ENCODE measurements around the gene KDM4B. TPM values are rescaled to one million over a fixed set of nuclear protein-coding genes. Genes with fewer than 3 reads are reported as not detected.

The KDM4B gene
- total RNA-seq, 1 donor from 2014 or later, result 49.2 TPM

DNA sequence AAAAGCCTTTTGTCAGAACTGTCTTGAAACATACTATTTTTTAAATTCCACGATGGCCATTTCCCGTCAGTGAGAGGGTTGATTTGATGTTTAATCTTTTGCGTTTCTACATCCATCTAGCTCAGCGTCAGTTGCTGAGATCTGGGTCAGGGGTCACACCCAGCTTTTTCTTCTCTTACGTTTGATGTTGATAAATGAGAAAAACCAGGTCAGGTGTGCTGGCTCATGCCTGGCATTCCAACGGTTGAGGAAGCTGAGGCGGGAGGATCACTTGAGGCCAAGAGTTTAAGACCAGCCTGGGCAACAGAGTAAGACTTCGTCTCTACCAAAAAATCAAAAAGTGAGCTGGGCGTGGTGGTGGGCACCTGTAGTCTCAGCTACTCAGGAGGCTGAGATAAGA lies 202.8 kb downstream of the KDM4B start:
- intact Hi-C loops (cut with micrococcal nuclease), result no loop called here
- no peak for DNase-seq
- no peak overlapping the region for H3K27ac Mint-ChIP-seq
- H3K9me3 Mint-ChIP-seq, result no peaks in the 10 kb centered on the region
- H3K4me3 Mint-ChIP-seq, result no peak overlapping the region
- H3K4me1 Mint-ChIP-seq, result no peaks in the 10 kb centered on the region
- no peaks in the 10 kb centered on the region for H3K27me3 Mint-ChIP-seq
- no peaks in the 10 kb centered on the region for H3K36me3 Mint-ChIP-seq (ENCODE audit: low read depth)

DNA sequence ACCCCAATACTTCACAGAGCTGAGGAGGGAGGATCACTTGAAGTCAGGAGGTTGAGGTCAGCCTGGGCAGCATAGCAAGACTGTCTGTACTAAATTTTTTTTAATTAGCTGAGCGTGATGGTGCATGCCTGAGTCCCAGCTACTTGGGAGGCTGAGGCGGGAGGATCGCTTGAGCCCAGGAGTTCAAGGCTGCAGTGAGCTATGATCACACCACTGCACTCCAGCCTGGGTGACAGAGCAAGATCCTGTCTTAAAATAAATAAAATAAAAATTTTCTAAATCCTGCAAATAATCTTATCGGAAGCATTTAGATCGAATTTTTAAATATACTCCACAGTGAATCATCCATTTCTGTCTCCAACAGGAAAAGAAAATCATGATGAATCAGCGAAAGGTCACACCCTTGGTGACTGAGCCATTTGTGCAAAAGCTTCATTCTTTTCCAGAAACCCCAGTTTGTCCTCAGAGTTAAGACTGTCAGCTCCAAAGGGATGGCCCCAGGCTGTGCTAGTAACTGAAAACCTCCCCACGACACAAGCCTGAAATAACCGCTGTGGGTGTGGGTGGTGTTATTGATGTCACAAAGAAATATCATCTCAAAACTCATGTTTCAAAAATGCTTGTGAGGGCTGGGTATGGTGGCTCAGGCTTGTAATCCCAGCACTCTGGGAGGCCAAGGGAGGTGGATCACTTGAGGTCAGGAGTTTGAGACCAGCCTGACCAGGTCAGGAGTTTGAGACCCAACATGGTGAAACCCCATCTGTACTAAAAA lies 204.1 kb downstream of the KDM4B start:
- Mint-ChIP-seq H3K27me3 (no peaks in the 10 kb centered on the region), H3K4me3 (no peak overlapping the region), H3K4me1 (no peaks in the 10 kb centered on the region), H3K9me3 (no peaks in the 10 kb centered on the region), H3K27ac (no peak overlapping the region), H3K36me3 (ENCODE audit: low read depth) (no peaks in the 10 kb centered on the region)
- intact Hi-C loops (cut with micrococcal nuclease), result no loop called here
- DNase-seq, result no peak

DNA sequence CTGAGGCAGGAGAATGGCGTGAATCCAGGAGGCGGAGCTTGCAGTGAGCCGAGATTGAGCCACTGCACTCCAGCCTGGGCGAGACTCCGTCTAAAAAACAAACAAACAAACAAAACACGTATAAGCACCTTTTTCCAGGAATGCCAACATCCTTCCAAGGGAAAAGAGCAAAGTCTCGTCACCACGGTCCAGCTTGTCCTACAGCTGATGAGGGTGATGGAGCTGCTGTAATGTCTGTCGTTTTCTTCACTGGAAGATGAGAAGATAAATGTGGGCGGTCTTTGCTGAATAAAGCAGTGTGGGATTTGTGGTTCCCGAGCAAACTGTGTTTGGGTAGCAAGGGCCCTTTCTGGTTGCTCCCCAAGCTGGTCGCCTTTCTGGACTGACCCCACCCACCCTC lies 205.1 kb downstream of the KDM4B start:
- no peak overlapping the region for H3K27ac Mint-ChIP-seq
- no peaks in the 10 kb centered on the region for H3K9me3 Mint-ChIP-seq
- no peaks in the 10 kb centered on the region for H3K36me3 Mint-ChIP-seq (ENCODE audit: low read depth)
- DNase-seq, result no peak
- intact Hi-C loops (cut with micrococcal nuclease), result no loop called here
- H3K4me3 Mint-ChIP-seq, result no peak overlapping the region
- H3K4me1 Mint-ChIP-seq, result no peaks in the 10 kb centered on the region
- no peaks in the 10 kb centered on the region for H3K27me3 Mint-ChIP-seq

DNA sequence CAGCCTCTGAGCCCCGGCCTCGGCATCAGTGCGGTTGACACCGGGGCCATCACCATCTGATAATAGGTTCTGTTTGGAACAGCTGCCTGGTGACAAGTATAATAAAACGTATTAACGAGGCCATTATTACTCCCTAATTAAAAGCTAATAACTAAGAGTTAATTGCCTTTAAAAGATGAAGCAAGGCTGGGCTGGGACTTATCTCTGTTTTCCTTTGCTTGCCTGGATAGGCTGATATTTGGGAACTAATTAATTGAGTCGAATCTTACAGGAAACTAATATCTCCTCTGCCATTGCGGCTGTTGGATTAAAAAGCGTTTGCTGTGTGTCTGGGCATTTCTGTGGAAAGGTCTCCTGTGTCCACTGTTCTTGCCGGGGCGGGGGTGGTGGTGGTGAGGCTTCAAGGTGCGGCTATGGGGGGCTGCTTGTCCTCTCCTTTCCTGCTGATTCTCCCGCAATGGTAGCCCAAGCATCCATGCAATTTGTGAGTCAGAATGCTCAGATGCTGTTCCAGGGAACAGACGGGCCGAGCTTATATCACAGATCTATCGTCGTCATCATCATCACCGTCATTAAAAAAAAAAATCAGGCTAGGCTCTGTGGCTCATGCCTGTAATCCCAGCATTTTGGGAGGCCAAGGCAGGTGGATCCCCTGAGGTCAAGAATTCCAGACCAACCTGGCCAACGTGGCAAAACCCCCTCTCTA lies 209.0 kb downstream of the KDM4B start:
- Mint-ChIP-seq H3K9me3 (no peaks in the 10 kb centered on the region), H3K36me3 (ENCODE audit: low read depth) (no peaks in the 10 kb centered on the region), H3K27me3 (no peaks in the 10 kb centered on the region), H3K4me3 (no peak overlapping the region), H3K27ac (no peak overlapping the region), H3K4me1 (no peaks in the 10 kb centered on the region)
- no peak for DNase-seq
- intact Hi-C loops (cut with micrococcal nuclease), result no loop called here

DNA sequence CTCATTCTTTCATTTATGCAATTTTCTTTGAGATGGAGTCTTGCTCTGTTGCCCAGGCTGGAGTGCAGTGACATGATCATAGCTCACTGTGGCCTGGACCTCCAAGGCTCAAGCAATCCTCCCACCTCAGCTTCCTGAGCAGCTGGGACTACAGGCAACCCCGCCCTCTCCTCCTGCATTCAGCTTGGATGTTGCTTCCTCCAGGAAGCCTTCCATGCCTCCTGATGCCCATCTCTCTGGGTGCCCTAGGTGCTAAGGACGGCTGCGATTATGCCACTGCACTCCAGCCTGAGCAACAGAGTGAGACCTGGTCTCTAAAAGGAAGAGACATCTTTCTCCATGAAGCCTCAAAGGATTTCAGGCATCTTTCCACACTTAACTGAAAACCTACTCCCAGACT lies 209.9 kb downstream of the KDM4B start:
- no peaks in the 10 kb centered on the region for H3K9me3 Mint-ChIP-seq
- H3K36me3 Mint-ChIP-seq (ENCODE audit: low read depth), result no peaks in the 10 kb centered on the region
- DNase-seq, result no peak

DNA sequence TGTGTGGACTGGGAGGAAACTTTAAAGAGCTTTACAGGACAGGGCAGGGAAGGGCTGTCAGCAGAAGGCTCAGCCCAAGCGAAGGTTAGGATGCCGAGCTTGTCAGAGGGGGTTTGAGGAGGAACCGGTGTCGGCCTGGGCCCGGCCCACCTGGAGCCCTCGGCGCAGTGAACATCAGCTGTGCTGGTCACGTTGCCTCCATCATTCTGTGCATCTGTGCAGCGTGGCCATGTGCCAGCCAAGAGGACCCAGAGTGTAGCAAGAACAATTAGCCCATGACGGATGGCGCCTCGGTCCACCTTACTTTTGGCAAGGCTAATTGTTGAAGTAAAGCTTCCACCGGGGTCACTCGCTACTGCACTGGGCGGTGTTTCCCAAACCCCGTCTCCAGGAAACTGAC lies 210.3 kb downstream of the KDM4B start:
- no peak for DNase-seq
- H3K36me3 Mint-ChIP-seq (ENCODE audit: low read depth), result no peaks in the 10 kb centered on the region
- H3K27ac Mint-ChIP-seq, result no peak overlapping the region
- no peaks in the 10 kb centered on the region for H3K4me1 Mint-ChIP-seq
- intact Hi-C loops (cut with micrococcal nuclease), result no loop called here
- H3K27me3 Mint-ChIP-seq, result no peaks in the 10 kb centered on the region
- H3K4me3 Mint-ChIP-seq, result no peak overlapping the region
- no peaks in the 10 kb centered on the region for H3K9me3 Mint-ChIP-seq

More for the DNA sequence above, 209.9 kb downstream of the KDM4B start:
- Mint-ChIP-seq H3K4me3 (no peak overlapping the region), H3K27me3 (no peaks in the 10 kb centered on the region), H3K4me1 (no peaks in the 10 kb centered on the region), H3K27ac (no peak overlapping the region)
- intact Hi-C loops (cut with micrococcal nuclease), result no loop called here

DNA sequence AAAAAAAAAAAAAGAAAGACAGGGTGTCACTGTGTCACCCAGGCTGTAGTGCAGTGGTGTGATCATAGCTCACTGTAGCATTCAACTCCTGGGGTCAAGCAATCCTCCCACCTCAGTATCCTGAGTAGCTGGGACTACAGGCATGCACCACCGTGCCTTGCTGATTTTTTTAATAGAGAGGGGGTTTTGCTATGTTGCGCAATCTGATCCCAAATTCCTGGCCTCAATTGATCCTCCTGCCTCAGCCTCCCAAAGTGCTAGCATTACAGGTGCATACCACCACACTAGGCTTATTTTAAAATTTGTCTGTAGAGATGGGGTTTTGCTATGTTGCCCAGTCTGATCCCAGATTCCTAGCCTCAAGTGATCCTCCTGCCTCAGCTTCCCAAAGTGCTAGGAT lies 212.4 kb downstream of the KDM4B start:
- intact Hi-C loops (cut with micrococcal nuclease), result no loop called here
- Mint-ChIP-seq H3K4me1 (no peaks in the 10 kb centered on the region), H3K9me3 (no peaks in the 10 kb centered on the region), H3K36me3 (ENCODE audit: low read depth) (no peaks in the 10 kb centered on the region), H3K4me3 (no peak overlapping the region), H3K27ac (no peak overlapping the region), H3K27me3 (no peaks in the 10 kb centered on the region)
- no peak for DNase-seq

DNA sequence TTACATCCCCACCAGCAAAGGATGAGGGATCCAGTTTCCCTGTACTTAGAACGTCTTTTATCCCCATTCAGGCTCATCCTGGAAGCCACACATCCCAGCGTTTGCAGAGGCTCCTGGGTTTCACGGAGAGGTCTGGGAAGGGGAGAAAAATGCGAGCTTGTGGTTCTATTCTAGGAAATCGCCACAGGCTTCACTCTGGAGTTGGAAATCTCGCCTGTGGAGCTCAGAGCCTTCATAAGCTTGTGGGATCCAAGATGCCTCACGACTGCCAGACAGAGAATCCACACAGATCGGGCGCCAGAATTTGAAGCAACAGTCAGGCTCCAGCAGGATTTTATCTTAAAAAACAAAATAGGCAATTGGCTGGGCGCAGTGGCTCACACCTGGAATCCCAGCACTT lies 213.8 kb downstream of the KDM4B start:
- H3K4me1 Mint-ChIP-seq, result no peaks in the 10 kb centered on the region
- no peaks in the 10 kb centered on the region for H3K27me3 Mint-ChIP-seq
- intact Hi-C loops (cut with micrococcal nuclease), result no loop called here
- no peak overlapping the region for H3K27ac Mint-ChIP-seq
- no peak overlapping the region for H3K4me3 Mint-ChIP-seq
- no peak for DNase-seq
- no peaks in the 10 kb centered on the region for H3K36me3 Mint-ChIP-seq (ENCODE audit: low read depth)
- no peaks in the 10 kb centered on the region for H3K9me3 Mint-ChIP-seq

DNA sequence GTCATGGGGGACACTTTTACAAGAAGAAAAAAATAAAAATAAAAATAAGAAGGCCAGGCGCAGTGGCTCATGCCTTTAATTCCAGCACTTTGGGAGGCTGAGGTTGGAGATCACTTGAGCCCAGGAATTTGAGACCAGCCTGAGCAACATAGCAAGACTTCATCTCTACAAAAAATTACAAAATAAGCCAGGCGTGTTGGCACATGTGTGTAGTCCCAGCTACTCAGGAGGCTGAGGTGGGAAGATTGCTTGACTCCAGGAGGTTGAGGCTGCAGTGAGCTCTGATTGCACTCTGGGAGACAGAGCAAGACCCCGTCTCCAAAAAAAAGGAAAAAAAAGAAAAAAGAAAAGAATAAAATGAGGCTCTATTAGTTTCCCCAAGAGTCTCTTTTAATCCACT lies 214.7 kb downstream of the KDM4B start:
- Mint-ChIP-seq H3K27me3 (no peaks in the 10 kb centered on the region), H3K4me1 (no peaks in the 10 kb centered on the region), H3K9me3 (no peaks in the 10 kb centered on the region)

DNA sequence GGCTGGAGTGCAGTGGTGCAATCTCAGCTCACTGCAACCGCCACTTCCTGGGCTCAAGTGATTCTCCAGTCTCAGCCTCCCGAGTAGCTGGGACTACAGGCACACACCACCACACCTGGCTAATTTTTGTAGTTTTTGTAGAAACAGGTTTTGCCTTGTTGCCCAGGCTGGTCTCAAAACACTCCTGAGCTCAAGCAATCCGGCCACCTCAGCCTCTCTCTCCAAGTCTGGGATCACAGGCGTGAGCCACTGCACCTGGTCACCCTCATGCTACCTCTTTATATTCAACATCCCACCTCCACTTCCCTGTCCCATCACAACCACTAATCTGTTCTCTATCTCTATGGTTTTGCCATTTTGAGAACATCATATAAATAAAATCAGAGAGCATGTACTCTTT lies 216.0 kb downstream of the KDM4B start:
- no peaks in the 10 kb centered on the region for H3K9me3 Mint-ChIP-seq
- no peaks in the 10 kb centered on the region for H3K4me1 Mint-ChIP-seq
- intact Hi-C loops (cut with micrococcal nuclease), result no loop called here
- no peak overlapping the region for H3K27ac Mint-ChIP-seq
- DNase-seq, result no peak
- H3K36me3 Mint-ChIP-seq (ENCODE audit: low read depth), result no peaks in the 10 kb centered on the region
- H3K27me3 Mint-ChIP-seq, result no peaks in the 10 kb centered on the region
- no peak overlapping the region for H3K4me3 Mint-ChIP-seq

More for the DNA sequence above, 214.7 kb downstream of the KDM4B start:
- Mint-ChIP-seq H3K4me3 (no peak overlapping the region), H3K27ac (no peak overlapping the region), H3K36me3 (ENCODE audit: low read depth) (no peaks in the 10 kb centered on the region)
- DNase-seq, result no peak
- intact Hi-C loops (cut with micrococcal nuclease), result no loop called here

DNA sequence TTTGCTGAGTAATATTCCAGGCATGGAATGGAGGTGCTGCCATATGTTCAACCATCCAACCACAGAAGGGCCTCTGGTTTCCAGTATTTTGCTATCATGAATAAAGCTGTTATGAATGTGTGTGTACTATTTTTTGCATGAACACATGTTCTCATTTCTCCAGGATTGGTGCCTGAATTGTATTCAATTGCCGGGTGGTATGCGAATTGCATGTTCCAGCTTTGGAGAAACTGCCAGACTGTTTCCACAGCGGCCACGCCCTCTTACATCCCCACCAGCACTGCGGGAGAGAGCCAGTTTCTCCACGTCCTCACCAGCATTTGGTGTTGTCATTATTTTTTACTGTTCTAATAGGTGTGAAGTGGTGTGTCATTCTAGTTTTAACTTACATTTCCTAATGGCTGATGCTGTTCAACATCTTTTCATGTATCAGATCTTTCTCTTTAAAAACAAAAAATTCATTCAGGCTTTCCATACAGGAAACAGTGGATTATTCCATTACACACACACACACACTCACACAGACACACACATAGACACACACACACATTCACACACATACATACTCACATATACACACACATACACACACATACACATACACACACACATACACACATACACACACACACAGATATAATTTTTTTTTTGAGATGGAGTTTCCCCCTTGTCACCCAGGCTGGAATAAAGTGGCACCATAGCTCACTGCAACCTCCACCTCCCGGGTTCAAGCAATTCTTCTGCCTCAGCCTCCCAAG lies 217.6 kb downstream of the KDM4B start:
- Mint-ChIP-seq H3K27me3 (no peaks in the 10 kb centered on the region), H3K9me3 (no peaks in the 10 kb centered on the region), H3K36me3 (ENCODE audit: low read depth) (no peaks in the 10 kb centered on the region), H3K4me3 (no peak overlapping the region), H3K27ac (no peak overlapping the region), H3K4me1 (no peaks in the 10 kb centered on the region)
- intact Hi-C loops (cut with micrococcal nuclease), result no loop called here
- no peak for DNase-seq

DNA sequence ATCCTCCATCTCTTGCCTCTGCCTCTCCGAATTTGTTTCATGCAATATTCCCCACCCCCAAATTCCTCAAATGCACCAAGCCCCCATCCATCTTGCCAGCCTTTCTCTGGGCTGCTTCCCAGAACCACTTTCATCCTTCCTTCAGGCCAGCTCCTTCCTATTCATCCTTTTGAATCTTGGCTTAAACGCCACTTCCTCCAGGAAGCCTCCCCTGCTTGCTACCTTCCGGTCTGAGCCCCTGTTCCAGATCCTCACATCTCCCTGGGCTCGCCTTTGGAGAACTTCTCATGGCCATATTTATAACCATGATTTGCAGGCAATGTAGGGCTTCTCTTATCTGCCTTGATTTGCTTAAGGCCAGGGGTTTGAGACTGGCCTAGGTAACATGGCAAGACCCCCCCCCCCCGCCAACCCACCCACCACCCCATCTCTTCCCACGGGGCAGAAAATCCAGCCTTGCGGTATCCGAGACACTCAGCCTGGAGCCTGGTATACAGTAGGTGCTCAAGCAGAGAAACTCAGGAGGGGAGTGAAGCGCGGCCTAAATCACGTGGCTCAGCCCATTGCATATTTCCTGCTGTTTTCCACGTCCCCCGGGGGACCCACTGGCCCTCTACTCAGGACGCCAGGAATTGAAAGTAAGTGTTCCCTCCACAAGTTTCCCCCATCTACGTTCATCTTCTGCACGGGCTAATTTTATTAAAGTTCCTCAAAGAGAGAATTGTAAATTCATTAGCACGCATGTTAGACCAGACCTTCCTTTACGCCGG lies 219.8 kb downstream of the KDM4B start:
- Mint-ChIP-seq H3K36me3 (ENCODE audit: low read depth) (no peaks in the 10 kb centered on the region), H3K27ac (no peak overlapping the region), H3K9me3 (no peaks in the 10 kb centered on the region), H3K4me1 (no peaks in the 10 kb centered on the region), H3K27me3 (no peaks in the 10 kb centered on the region), H3K4me3 (no peak overlapping the region)
- no peak for DNase-seq
- intact Hi-C loops (cut with micrococcal nuclease), result no loop called here

DNA sequence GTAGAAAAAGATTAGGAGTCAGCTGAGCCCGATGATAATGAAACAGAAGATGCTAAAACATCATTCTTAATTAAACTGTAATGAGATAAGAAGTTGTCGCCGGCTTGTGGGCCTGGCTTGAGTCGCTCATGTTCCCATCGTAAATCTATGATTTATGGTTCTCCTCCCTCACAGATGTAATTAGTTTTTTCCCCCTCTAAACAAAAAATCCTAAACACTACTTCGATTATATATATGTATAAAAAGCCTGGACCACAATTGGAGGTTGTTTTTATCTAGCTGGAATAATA lies 220.3 kb downstream of the KDM4B start:
- intact Hi-C loops (cut with micrococcal nuclease), result no loop called here
- no peaks in the 10 kb centered on the region for H3K9me3 Mint-ChIP-seq
- H3K27me3 Mint-ChIP-seq, result no peaks in the 10 kb centered on the region
- H3K4me3 Mint-ChIP-seq, result no peak overlapping the region
- H3K4me1 Mint-ChIP-seq, result no peaks in the 10 kb centered on the region
- no peak for DNase-seq
- no peak overlapping the region for H3K27ac Mint-ChIP-seq
- no peaks in the 10 kb centered on the region for H3K36me3 Mint-ChIP-seq (ENCODE audit: low read depth)

DNA sequence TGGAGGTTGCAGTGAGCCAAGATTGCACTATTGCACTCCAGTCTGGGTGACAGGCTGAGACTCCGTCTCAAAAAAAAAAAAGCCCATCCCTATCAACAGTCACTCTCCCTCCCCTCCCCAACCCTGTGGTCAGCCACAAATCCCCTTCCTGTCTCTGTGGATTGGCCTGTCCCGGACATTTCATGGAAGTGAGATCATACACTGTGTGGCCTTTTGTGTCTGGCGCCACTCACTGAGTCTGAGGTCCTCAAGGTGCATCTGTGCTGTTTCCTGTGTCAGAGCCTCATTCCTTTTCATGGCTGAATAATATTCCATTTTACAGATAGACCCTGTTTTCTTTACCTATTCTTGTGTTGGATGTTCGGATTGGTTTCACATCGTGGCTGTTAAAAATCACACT lies 222.2 kb downstream of the KDM4B start:
- DNase-seq, result no peak
- intact Hi-C loops (cut with micrococcal nuclease), result no loop called here

More for the DNA sequence above, 222.2 kb downstream of the KDM4B start:
- H3K4me3 Mint-ChIP-seq, result no peak overlapping the region
- H3K27me3 Mint-ChIP-seq, result no peaks in the 10 kb centered on the region
- no peaks in the 10 kb centered on the region for H3K36me3 Mint-ChIP-seq (ENCODE audit: low read depth)
- no peak overlapping the region for H3K27ac Mint-ChIP-seq
- H3K9me3 Mint-ChIP-seq, result no peaks in the 10 kb centered on the region
- no peaks in the 10 kb centered on the region for H3K4me1 Mint-ChIP-seq
